GM19397 (cell line): ENCODE results near the gene FLOT1.

Experiments used
- ATAC-seq: cut with Tn5 transposase; IDR thresholded peaks from one replicate; pipeline ENCODE4 v1.9.1; 2021; ENCODE audit warnings: mild to moderate bottlenecking, moderate library complexity; ENCODE audit not compliant: unreplicated experiment

FLOT1 gene

GRCh38 chr6:30747902-30748769, 5.6 kb upstream of the FLOT1 start:
- no peak for ATAC-seq

DNA sequence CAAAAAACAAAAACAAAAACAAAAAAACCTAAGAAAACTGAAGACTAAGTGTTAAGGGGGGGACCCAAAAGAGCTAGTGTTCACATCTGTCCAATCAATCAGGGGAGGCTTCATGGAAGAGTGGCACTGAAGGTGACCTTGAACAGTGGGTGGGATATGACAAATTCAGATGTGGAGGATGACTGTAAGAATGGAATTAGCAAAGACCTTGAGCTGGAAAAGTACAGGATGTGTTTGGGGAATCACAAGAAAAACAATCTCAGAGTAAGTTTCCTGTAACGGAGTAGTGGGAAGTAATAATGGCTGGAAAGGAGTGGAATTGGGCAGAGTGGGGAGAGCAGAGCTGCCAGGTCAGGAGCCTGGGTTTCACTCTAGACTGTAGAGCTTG, 4.8 kb upstream of the FLOT1 start:
- ATAC-seq: no peak

DNA sequence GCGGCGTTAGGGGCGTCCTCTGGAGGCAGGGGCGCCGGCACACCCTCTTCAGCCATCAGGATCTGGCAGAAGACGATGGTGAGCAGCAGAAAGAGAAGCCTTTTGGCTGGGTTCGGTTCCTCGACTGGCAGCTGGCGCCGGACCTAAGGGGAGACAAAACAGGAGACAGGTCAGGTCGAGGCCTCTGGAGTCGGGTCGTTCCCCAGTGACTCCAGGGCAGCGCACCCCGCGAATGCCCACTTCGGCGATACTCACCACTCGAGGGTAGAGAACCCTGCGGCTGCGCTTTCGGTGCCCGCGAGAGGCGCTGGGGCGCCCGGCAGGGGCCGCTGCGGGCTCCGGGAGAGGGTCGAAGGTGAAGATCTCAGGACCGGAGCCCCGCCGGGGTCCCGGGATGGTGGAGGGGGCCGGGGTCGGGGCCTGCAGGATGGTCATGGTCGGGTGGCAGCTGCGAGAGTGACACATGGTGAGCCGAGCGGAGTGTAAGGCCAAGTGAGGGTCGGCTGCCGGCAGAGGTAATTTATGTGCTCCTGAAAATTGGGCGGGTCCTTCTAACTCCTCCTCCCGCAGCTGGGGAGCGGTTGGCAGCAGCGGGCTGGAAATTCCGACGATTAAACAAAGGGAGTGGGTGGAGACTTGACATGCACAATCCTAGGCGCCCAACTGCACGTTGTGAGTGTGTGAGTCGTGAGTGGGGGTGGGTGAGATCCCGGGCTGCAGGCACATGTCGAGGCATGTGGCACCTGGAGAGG, 1.7 kb upstream of the FLOT1 start, which contains the start of gene IER3:
IER3 (minus strand) TSS at position 494 of the 752 bp plus-strand sequence; CDS start at position 465, 29 bp downstream.
- no peak for ATAC-seq

GRCh38 chr6:30743099-30744053, 889 bp upstream of the FLOT1 start:
- peak; percentile 29 for ATAC-seq

- no peak for ATAC-seq
These were observed 635 bp downstream of the FLOT1 start for GRCh38 chr6:30741789-30742315.

GRCh38 chr6:30741063-30741779, 1.3 kb downstream of the FLOT1 start:
- ATAC-seq: no peak

DNA sequence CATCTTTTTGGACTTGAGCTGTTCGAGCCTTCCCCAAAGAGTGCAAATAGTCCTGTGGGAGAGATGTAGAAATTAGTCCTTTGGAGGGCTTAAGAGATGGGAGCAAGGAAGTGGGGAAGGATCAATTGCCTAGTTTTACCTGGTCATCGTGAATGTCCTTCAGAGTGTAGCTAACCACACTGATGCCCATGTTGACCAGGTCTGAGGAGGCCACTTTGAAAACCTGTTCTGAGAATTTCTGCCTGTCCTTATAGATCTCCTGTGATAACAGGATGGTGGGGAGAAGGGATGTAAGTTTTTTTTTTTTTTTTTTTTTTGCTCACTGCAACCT, 2.0 kb downstream of the FLOT1 start:
- no peak for ATAC-seq

GRCh38 chr6:30738532-30738931, 4.0 kb downstream of the FLOT1 start:
- no peak for ATAC-seq

- ATAC-seq: no peak
These were observed 6.7 kb downstream of the FLOT1 start for GRCh38 chr6:30735668-30736314.

GRCh38 chr6:30732237-30732943, 10.1 kb downstream of the FLOT1 start:
- no peak for ATAC-seq

- ATAC-seq: no peak
These were observed 11.7 kb downstream of the FLOT1 start for GRCh38 chr6:30730601-30731435.

GRCh38 chr6:30727920-30728553, 14.4 kb downstream of the FLOT1 start:
- ATAC-seq: no peak

DNA sequence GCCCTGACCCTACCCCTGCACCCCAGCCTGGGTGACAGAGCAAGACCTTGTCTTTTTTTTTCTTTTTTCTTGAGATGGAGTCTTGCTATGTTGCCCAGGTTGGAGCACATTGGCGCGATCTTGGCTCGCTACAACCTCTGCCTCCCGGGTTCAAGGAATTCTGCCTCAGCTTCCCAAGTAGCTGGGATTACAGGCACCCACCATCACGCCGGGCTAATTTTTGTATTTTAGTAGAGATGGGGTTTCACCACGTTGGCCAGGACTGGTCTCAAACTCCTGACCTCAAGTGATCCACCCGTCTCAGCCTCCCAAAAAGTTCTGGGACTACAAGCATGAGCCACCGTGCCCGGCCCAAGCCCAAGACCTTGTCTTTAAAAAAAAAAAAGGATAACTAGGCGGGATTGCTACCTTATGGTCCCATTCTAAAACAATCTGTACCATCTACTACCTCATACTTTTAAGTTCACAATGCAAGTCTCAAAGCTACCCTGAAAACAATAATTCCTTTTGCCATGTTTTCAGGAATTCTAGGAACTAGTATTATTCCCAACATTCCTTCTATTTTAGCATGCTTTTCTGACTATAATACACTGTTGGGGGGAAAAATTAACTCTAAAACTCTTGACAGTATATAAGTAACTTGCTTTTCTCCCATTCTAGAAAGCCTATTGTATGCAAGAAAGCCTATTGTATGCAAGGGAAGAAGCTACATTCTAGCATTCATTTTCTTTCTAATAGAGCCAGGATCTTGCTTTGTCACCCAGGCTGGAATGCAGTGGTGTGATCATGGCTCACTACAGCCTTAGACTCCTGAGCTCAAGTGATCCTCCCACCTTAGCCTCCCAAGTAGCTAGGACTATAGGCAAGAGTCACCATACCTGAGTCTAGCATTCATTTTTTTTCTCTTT, 15.7 kb downstream of the FLOT1 start:
- no peak for ATAC-seq

- no peak for ATAC-seq
These were observed 16.6 kb downstream of the FLOT1 start for GRCh38 chr6:30725713-30726505.

GRCh38 chr6:30724906-30725667, 17.4 kb downstream of the FLOT1 start:
- ATAC-seq: no peak
